ENCODE data around the gene EFHC1. TPM values are rescaled to one million over a fixed set of nuclear protein-coding genes. Genes with fewer than 3 reads are reported as not detected.

The EFHC1 gene
- total RNA-seq, 2 experiments from 2014 or later: 3.4 to 4.8 TPM

GRCh38 chr6:52420668-52421358, 671 bp downstream of the EFHC1 start:
- Histone ChIP-seq H3K4me3 (ENCODE audit: low read length) (peak overlapping the region; percentile 80), H3K4me1 (ENCODE audit: insufficient read depth, low read length) (peaks cover 23% of the 10 kb centered on the region), H3K27ac (ENCODE audit: low read depth in 1 of 2, low read length in 2 of 2) (peak overlapping the region; percentile 33 to 57), H3K9me3 (ENCODE audit: control insufficient read depth in 1 of 2, insufficient read depth in 1 of 2, low read length in 2 of 2) (no peaks in the 10 kb centered on the region), H3K36me3 (ENCODE audit: insufficient read depth, low read length) (no peaks in the 10 kb centered on the region), H3K27me3 (ENCODE audit: control insufficient read depth in 1 of 2, insufficient read depth in 2 of 2, low read length in 2 of 2) (no peaks in the 10 kb centered on the region)
- H3K27me3 Mint-ChIP-seq: no peaks in the 10 kb centered on the region
- H3K36me3 Mint-ChIP-seq (ENCODE audit: low read depth): no peaks in the 10 kb centered on the region
- TF ChIP-seq CTCF (IDR thresholded peaks at IDR 0.05): no peak
- no peaks in the 10 kb centered on the region for H3K9me3 Mint-ChIP-seq
- ChIA-PET CTCF (interaction anchor here (1.0 to 2.7 kb wide), 5 partner anchors 13 to 232 kb away, joined by 3 to 14 read pairs (median 5); partner anchors contain the start of gene TRAM2), POLR2A (interaction anchor here (0.6 to 3.1 kb wide), 6 partner anchors 21 to 156 kb away, joined by 3 to 18 read pairs (median 8); partner anchors contain the start of genes MCM3 and TRAM2)
- DNase-seq (no peak), ATAC-seq (ENCODE audit: poor library complexity) (no peak)
- H3K27ac Mint-ChIP-seq: no peak overlapping the region
- H3K4me1 Mint-ChIP-seq (ENCODE audit: low read depth): peaks cover 13% of the 10 kb centered on the region
- H3K4me3 Mint-ChIP-seq: no peak overlapping the region
- intact Hi-C loops (cut with DNase I, micrococcal nuclease): loop anchor here (1.0 to 10.0 kb wide), 6 partner anchors 96 to 1374 kb away; partner anchors contain the start of genes LRRC1 (in 1 of the 2), MCM3 (in 1 of the 2) and TRAM2 (in 1 of the 2)

- Histone ChIP-seq H3K27me3 (ENCODE audit: control insufficient read depth in 1 of 2, insufficient read depth in 2 of 2, low read length in 2 of 2) (no peaks in the 10 kb centered on the region), H3K27ac (ENCODE audit: low read depth in 1 of 2, low read length in 2 of 2) (no peak overlapping the region), H3K9me3 (ENCODE audit: control insufficient read depth in 1 of 2, insufficient read depth in 1 of 2, low read length in 2 of 2) (no peaks in the 10 kb centered on the region), H3K4me1 (ENCODE audit: insufficient read depth, low read length) (peaks cover 18% of the 10 kb centered on the region), H3K36me3 (ENCODE audit: insufficient read depth, low read length) (no peaks in the 10 kb centered on the region), H3K4me3 (ENCODE audit: low read length) (no peak overlapping the region)
- no peaks in the 10 kb centered on the region for H3K27me3 Mint-ChIP-seq
- intact Hi-C loops (cut with DNase I, micrococcal nuclease): loop anchor here (5.0 to 10.0 kb wide), 3 partner anchors 95 to 1373 kb away; partner anchors contain the start of gene LRRC1 (in 1 of the 2)
- no peak overlapping the region for H3K27ac Mint-ChIP-seq
- CTCF ChIA-PET: interaction anchor here (1.1 to 1.3 kb wide), 2 partner anchors 22 to 230 kb away, joined by 3 to 4 read pairs; no protein-coding TSS in a partner anchor
- POLR2A ChIA-PET: interaction anchor here (1.6 kb wide), 2 partner anchors 32 to 137 kb away, joined by 4 to 8 read pairs; partner anchors contain the start of gene MCM3
- H3K9me3 Mint-ChIP-seq: no peaks in the 10 kb centered on the region
- no peak for TF ChIP-seq CTCF (IDR thresholded peaks at IDR 0.05)
- no peak overlapping the region for H3K4me3 Mint-ChIP-seq
- ATAC-seq (ENCODE audit: poor library complexity): no peak
- H3K4me1 Mint-ChIP-seq (ENCODE audit: low read depth): peaks cover 4% of the 10 kb centered on the region
- no peaks in the 10 kb centered on the region for H3K36me3 Mint-ChIP-seq (ENCODE audit: low read depth)
- DNase-seq: no peak
Observed at GRCh38 chr6:52422156-52422555, 2.0 kb downstream of the EFHC1 start.

- Histone ChIP-seq H3K27me3 (ENCODE audit: control insufficient read depth in 1 of 2, insufficient read depth in 2 of 2, low read length in 2 of 2) (no peaks in the 10 kb centered on the region), H3K9me3 (ENCODE audit: control insufficient read depth in 1 of 2, insufficient read depth in 1 of 2, low read length in 2 of 2) (no peaks in the 10 kb centered on the region), H3K4me3 (ENCODE audit: low read length) (no peak overlapping the region), H3K27ac (ENCODE audit: low read depth in 1 of 2, low read length in 2 of 2) (no peak overlapping the region), H3K4me1 (ENCODE audit: insufficient read depth, low read length) (peaks cover 18% of the 10 kb centered on the region), H3K36me3 (ENCODE audit: insufficient read depth, low read length) (no peaks in the 10 kb centered on the region)
- CTCF ChIA-PET: interaction anchor here (0.6 to 1.6 kb wide), 6 partner anchors 16 to 229 kb away, joined by 3 to 4 read pairs (median 3); partner anchors contain the start of gene PAQR8
- no peak overlapping the region for H3K4me3 Mint-ChIP-seq
- DNase-seq (no peak), ATAC-seq (ENCODE audit: poor library complexity) (no peak)
- H3K27ac Mint-ChIP-seq: no peak overlapping the region
- no peak for TF ChIP-seq CTCF (IDR thresholded peaks at IDR 0.05)
- H3K27me3 Mint-ChIP-seq: no peaks in the 10 kb centered on the region
- POLR2A ChIA-PET: interaction anchor here (0.6 to 1.6 kb wide), 2 partner anchors 15 to 139 kb away, joined by 3 to 4 read pairs; partner anchors contain the start of gene MCM3
- intact Hi-C loops (cut with DNase I, micrococcal nuclease): loop anchor here (5.0 to 10.0 kb wide), 3 partner anchors 94 to 1371 kb away; partner anchors contain the start of gene LRRC1 (in 1 of the 2)
- H3K36me3 Mint-ChIP-seq (ENCODE audit: low read depth): no peaks in the 10 kb centered on the region
- no peaks in the 10 kb centered on the region for H3K4me1 Mint-ChIP-seq (ENCODE audit: low read depth)
- no peaks in the 10 kb centered on the region for H3K9me3 Mint-ChIP-seq
Observed at GRCh38 chr6:52423448-52423847, 3.3 kb downstream of the EFHC1 start.
